H9 (cell line): ENCODE measurements around the gene ECHS1. TPM values are rescaled to one million over a fixed set of nuclear protein-coding genes. Genes with fewer than 3 reads are reported as not detected.

Experiments
- DNase-seq: peaks from one replicate; pipeline ENCODE4 v3.0.0-alpha.2; 2017
- H2AFZ ChIP-seq: one replicate; pipeline ENCODE4 v1.6.1; 2013; ENCODE audit warnings: mild to moderate bottlenecking, low read length, control low read depth, moderate library complexity
- H2AK5ac ChIP-seq: 2 replicates; pipeline ENCODE4 v1.6.1; 2013; ENCODE audit warnings: low read length, control low read depth, mixed read lengths; ENCODE audit not compliant: insufficient read length
- H2BK120ac ChIP-seq: one replicate; pipeline ENCODE4 v1.6.1; 2013; ENCODE audit warnings: low read depth, mild to moderate bottlenecking, low read length, control low read depth, inconsistent platforms; ENCODE audit not compliant: poor library complexity, severe bottlenecking
- H2BK12ac ChIP-seq: 2 replicates; pipeline ENCODE4 v1.6.1; 2013; ENCODE audit warnings: low read length, control low read depth, mixed read lengths, low read depth; ENCODE audit not compliant: insufficient read length
- H2BK15ac ChIP-seq: 2 replicates; pipeline ENCODE4 v1.6.1; 2013; ENCODE audit warnings: low read depth, low read length, control low read depth
- H2BK20ac ChIP-seq: one replicate; pipeline ENCODE4 v1.6.1; 2013; ENCODE audit warnings: low read depth, mild to moderate bottlenecking, low read length, control low read depth, inconsistent platforms; ENCODE audit not compliant: poor library complexity, severe bottlenecking
- H2BK5ac ChIP-seq: 2 replicates; pipeline ENCODE4 v1.6.1; 2013; ENCODE audit warnings: low read length, control low read depth, mixed read lengths; ENCODE audit not compliant: insufficient read length
- H3K14ac ChIP-seq: 2 replicates; pipeline ENCODE4 v1.6.1; 2013; ENCODE audit warnings: low read length, control low read depth; ENCODE audit not compliant: insufficient read depth
- H3K18ac ChIP-seq: 2 replicates; pipeline ENCODE4 v1.6.1; 2013; ENCODE audit warnings: low read depth, mild to moderate bottlenecking, mixed read lengths, low read length, control low read depth; ENCODE audit not compliant: insufficient read length
- H3K23ac ChIP-seq: 2 replicates; pipeline ENCODE4 v1.6.1; 2013; ENCODE audit warnings: low read length, control low read depth, mixed read lengths, low read depth; ENCODE audit not compliant: insufficient read length
- H3K23me2 ChIP-seq: 2 replicates; pipeline ENCODE4 v1.6.1; 2013; ENCODE audit warnings: low read depth, mild to moderate bottlenecking, mixed read lengths, low read length, control low read depth; ENCODE audit not compliant: insufficient read length, poor library complexity, severe bottlenecking
- H3K27ac ChIP-seq: 2 replicates; pipeline ENCODE4 v1.5.1; 2013; ENCODE audit warnings: low read length, control low read depth, mixed read lengths, low read depth; ENCODE audit not compliant: insufficient read length
- H3K27me3 ChIP-seq: 2 replicates; pipeline ENCODE4 v1.6.1; 2013; ENCODE audit warnings: low read length, control low read depth, inconsistent platforms; ENCODE audit not compliant: insufficient read depth
- H3K4ac ChIP-seq: 2 replicates; pipeline ENCODE4 v1.6.1; 2013; ENCODE audit warnings: low read depth, mild to moderate bottlenecking, control low read depth, inconsistent platforms, low read length, moderate library complexity
- H3K4me1 ChIP-seq: 2 replicates; pipeline ENCODE4 v1.6.1; 2013; ENCODE audit warnings: low read length, control low read depth, inconsistent platforms; ENCODE audit not compliant: insufficient read depth
- H3K4me2 ChIP-seq: 2 replicates; pipeline ENCODE4 v1.6.1; 2013; ENCODE audit warnings: low read length, control low read depth, mixed read lengths; ENCODE audit not compliant: insufficient read length, insufficient read depth
- H3K56ac ChIP-seq: 2 replicates; pipeline ENCODE4 v1.6.1; 2013; ENCODE audit warnings: low read depth, mild to moderate bottlenecking, mixed read lengths, low read length, control low read depth; ENCODE audit not compliant: insufficient read length
- H3K79me1 ChIP-seq: 2 replicates; pipeline ENCODE4 v1.6.1; 2013; ENCODE audit warnings: low read depth, mild to moderate bottlenecking, moderate library complexity, low read length, control low read depth, inconsistent platforms; ENCODE audit not compliant: insufficient read depth, poor library complexity, severe bottlenecking
- H3K79me2 ChIP-seq: 2 replicates; pipeline ENCODE4 v1.6.1; 2013; ENCODE audit warnings: low read length, control low read depth, inconsistent platforms; ENCODE audit not compliant: insufficient read depth
- H3K9ac ChIP-seq: 2 replicates; pipeline ENCODE4 v1.6.1; 2013; ENCODE audit warnings: low read length, control low read depth, mixed read lengths; ENCODE audit not compliant: insufficient read length; ENCODE audit errors: extremely low read depth
- H3K9me3 ChIP-seq: one replicate; pipeline ENCODE4 v1.6.1; 2013; ENCODE audit warnings: low read depth, low read length, inconsistent platforms; ENCODE audit not compliant: control insufficient read depth
- H3T11ph ChIP-seq: one replicate; pipeline ENCODE4 v1.6.1; 2013; ENCODE audit warnings: mild to moderate bottlenecking, low read length, control low read depth, inconsistent platforms
- H4K20me1 ChIP-seq: one replicate; pipeline ENCODE4 v1.6.1; 2013; ENCODE audit not compliant: control insufficient read depth, insufficient read length, insufficient read depth
- H4K5ac ChIP-seq: 2 replicates; pipeline ENCODE4 v1.6.1; 2013; ENCODE audit warnings: low read depth, mild to moderate bottlenecking, mixed read lengths, low read length, control low read depth; ENCODE audit not compliant: insufficient read length
- H4K8ac ChIP-seq: replicated peaks from 2 replicates; pipeline ENCODE4 v1.6.1; 2013; ENCODE audit warnings: low read length, control low read depth, mixed read lengths, low read depth; ENCODE audit not compliant: insufficient read length
- H4K91ac ChIP-seq: 2 replicates; pipeline ENCODE4 v1.6.1; 2013; ENCODE audit warnings: low read depth, mild to moderate bottlenecking, moderate library complexity, mixed read lengths, low read length, control low read depth; ENCODE audit not compliant: insufficient read length
- H3K27ac Mint-ChIP-seq, 3 experiments: 2 replicates in 2 of 3; 3 replicates in 1 of 3; pipeline ENCODE4 v1.8.0; 2020 to 2021; ENCODE audit warnings: mixed read lengths in 3 of 3, mild to moderate bottlenecking in 1 of 3, moderate library complexity in 1 of 3
- H3K27me3 Mint-ChIP-seq: 2 replicates; pipeline ENCODE4 v1.8.0; 2021; ENCODE audit warnings: low read depth, mild to moderate bottlenecking, moderate library complexity, mixed read lengths
- H3K36me3 Mint-ChIP-seq, 3 experiments: 2 replicates in 2 of 3; 3 replicates in 1 of 3; pipeline ENCODE4 v1.8.0; 2020 to 2021; ENCODE audit warnings: low read depth in 3 of 3, mixed read lengths in 3 of 3; ENCODE audit not compliant: insufficient read depth in 1 of 3
- H3K4me1 Mint-ChIP-seq, 2 experiments: 2 replicates each; pipeline ENCODE4 v1.8.0; 2020; ENCODE audit warnings: mixed read lengths in 2 of 2
- H3K4me3 Mint-ChIP-seq, 2 experiments: 2 replicates in 1 of 2; 3 replicates in 1 of 2; pipeline ENCODE4 v1.8.0; 2020 to 2021; ENCODE audit warnings: mild to moderate bottlenecking in 2 of 2, mixed read lengths in 2 of 2, moderate library complexity in 1 of 2
- H3K9me3 Mint-ChIP-seq, 2 experiments: 2 replicates in 1 of 2; 3 replicates in 1 of 2; pipeline ENCODE4 v1.8.0; 2020; ENCODE audit warnings: mild to moderate bottlenecking in 2 of 2, mixed read lengths in 2 of 2, moderate library complexity in 1 of 2
- CTCF ChIP-seq: fragments of 200-600 bp; sonication (generic); conservative IDR thresholded peaks from 3 replicates; pipeline ENCODE4 v1.8.0; 2021; ENCODE audit warnings: antibody characterized with exemption, mild to moderate bottlenecking
- WGBS: extraction: QIAGEN DNeasy Blood & Tissue Kit; methylation state at CpG from one replicate; pipeline ENCODE4 v1.1.7; 2013; ENCODE audit warnings: missing lambda C conversion rate, low lambda C conversion rate, mixed read lengths; ENCODE audit not compliant: insufficient read length; ENCODE audit errors: extremely low coverage; 5-methylcytosine and 5-hydroxymethylcytosine counted together
- total RNA-seq: library from RNA; stranded (reverse); gene quantifications from 2 replicates; pipeline ENCODE4 v1.2.1, GENCODE V29; 2021

Gene ECHS1
- total RNA-seq, 1 experiment from 2014 or later = 94.1 TPM

GRCh38 chr10:133405272-133405671 is 32.1 kb upstream of the ECHS1 start:
- Histone ChIP-seq H3K4me1 (no peaks in the 10 kb centered on the region), H2BK120ac (no peak overlapping the region), H3K4me2 (no peak overlapping the region), H3K79me1 (peaks cover 2% of the 10 kb centered on the region), H4K91ac (no peak overlapping the region), H3K18ac (no peak overlapping the region), H3K9ac (no peak overlapping the region), H4K8ac (no peak overlapping the region), H3K23me2 (no peaks in the 10 kb centered on the region), H4K5ac (no peak overlapping the region), H4K20me1 (no peaks in the 10 kb centered on the region), H2BK15ac (no peak overlapping the region), H3K27me3 (no peaks in the 10 kb centered on the region), H3K4ac (no peak overlapping the region), H2BK12ac (no peak overlapping the region), H3K9me3 (no peaks in the 10 kb centered on the region), H2BK5ac (no peak overlapping the region), H3T11ph (no peak overlapping the region), H2AK5ac (no peak overlapping the region), H3K79me2 (peaks cover 3% of the 10 kb centered on the region; the same call in 1 of the 2 replicates), H3K14ac (no peak overlapping the region), H3K23ac (no peak overlapping the region), H2AFZ (no peak overlapping the region), H3K56ac (no peak overlapping the region), H3K27ac (no peak overlapping the region), H2BK20ac (no peak overlapping the region)
- Mint-ChIP-seq H3K36me3 (peaks cover 69 to 93% (median 86%) of the 10 kb centered on the region in 3 experiments), H3K9me3 (peaks cover 1 to 7% of the 10 kb centered on the region in 2 experiments; a peak in 4 of 5 replicates), H3K4me1 (no peaks in the 10 kb centered on the region), H3K4me3 (no peak overlapping the region), H3K27ac (no peak overlapping the region), H3K27me3 (no peaks in the 10 kb centered on the region)
- no peak for TF ChIP-seq CTCF
- DNase-seq = no peak
- no CpG with 5 or more reads among the region's 2 CpGs for WGBS
